ENCODE data around the gene TNFRSF19. TPM values are rescaled to one million over a fixed set of nuclear protein-coding genes. Genes with fewer than 3 reads are reported as not detected.

Gene TNFRSF19
- total and polyA plus RNA-seq, 2 of the 13 experiments (the other 11 are each of a cell fraction or from before 2014, with no cell fraction given): 75.3 to 77.7 TPM

GRCh38 chr13:23578411-23579071 lies 8.3 kb downstream of the TNFRSF19 start (continued):
- TF ChIP-seq ZNF44 (CRISPR knock-in tag; IDR thresholded peaks at IDR 0.05): no peak
- TF ChIP-seq ZNF747 (CRISPR knock-in tag; IDR thresholded peaks at IDR 0.05; ENCODE audit: borderline replicate concordance): no peak
- TF ChIP-seq, protein P1, sequence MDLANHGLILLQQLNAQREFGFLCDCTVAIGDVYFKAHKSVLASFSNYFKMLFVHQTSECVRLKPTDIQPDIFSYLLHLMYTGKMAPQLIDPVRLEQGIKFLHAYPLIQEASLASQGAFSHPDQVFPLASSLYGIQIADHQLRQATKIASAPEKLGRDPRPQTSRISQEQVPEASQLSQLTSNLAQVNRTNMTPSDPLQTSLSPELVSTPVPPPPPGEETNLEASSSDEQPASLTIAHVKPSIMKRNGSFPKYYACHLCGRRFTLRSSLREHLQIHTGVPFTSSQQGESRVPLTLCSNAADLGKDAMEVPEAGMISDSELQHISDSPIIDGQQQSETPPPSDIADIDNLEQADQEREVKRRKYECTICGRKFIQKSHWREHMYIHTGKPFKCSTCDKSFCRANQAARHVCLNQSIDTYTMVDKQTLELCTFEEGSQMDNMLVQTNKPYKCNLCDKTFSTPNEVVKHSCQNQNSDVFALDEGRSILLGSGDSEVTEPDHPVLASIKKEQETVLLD (CRISPR knock-in tag; IDR thresholded peaks at IDR 0.05; ENCODE audit: low read depth): no peak
- TF ChIP-seq, protein P2, sequence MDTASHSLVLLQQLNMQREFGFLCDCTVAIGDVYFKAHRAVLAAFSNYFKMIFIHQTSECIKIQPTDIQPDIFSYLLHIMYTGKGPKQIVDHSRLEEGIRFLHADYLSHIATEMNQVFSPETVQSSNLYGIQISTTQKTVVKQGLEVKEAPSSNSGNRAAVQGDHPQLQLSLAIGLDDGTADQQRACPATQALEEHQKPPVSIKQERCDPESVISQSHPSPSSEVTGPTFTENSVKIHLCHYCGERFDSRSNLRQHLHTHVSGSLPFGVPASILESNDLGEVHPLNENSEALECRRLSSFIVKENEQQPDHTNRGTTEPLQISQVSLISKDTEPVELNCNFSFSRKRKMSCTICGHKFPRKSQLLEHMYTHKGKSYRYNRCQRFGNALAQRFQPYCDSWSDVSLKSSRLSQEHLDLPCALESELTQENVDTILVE (CRISPR knock-in tag; IDR thresholded peaks at IDR 0.05): peak; percentile 13; the same call in 1 of the 2 replicates
- peak; percentile 19; the same call in 1 of the 2 replicates for TF ChIP-seq HOXA5 (CRISPR knock-in tag; IDR thresholded peaks at IDR 0.05)
- TF ChIP-seq ZNF850 (CRISPR knock-in tag; conservative IDR thresholded peaks at IDR 0.05): no peak
- TF ChIP-seq NFE2L1 (CRISPR knock-in tag; IDR thresholded peaks at IDR 0.05; ENCODE audit: borderline replicate concordance): no peak
- TF ChIP-seq, protein P3, sequence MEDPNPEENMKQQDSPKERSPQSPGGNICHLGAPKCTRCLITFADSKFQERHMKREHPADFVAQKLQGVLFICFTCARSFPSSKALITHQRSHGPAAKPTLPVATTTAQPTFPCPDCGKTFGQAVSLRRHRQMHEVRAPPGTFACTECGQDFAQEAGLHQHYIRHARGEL (CRISPR knock-in tag; IDR thresholded peaks at IDR 0.05): no peak
- no peak for TF ChIP-seq SIX1 (CRISPR knock-in tag; IDR thresholded peaks at IDR 0.05; ENCODE audit: borderline replicate concordance)
- TF ChIP-seq ZBTB43 (CRISPR knock-in tag; conservative IDR thresholded peaks at IDR 0.05): no peak
- no peak for TF ChIP-seq GATA4 (IDR thresholded peaks at IDR 0.05; ENCODE audit: borderline replicate concordance, low read depth)
- no peak for TF ChIP-seq NCOA2 (CRISPR knock-in tag; IDR thresholded peaks at IDR 0.05)
- no peak for TF ChIP-seq RBAK (CRISPR knock-in tag; IDR thresholded peaks at IDR 0.05)
- TF ChIP-seq MEF2D (CRISPR knock-in tag; IDR thresholded peaks at IDR 0.05): 0 out of 2 replicates have a peak, but pooled peaks have one; percentile 56
- no peak for TF ChIP-seq PLRG1 (conservative IDR thresholded peaks at IDR 0.05)
- TF ChIP-seq ZNF766 (CRISPR knock-in tag; IDR thresholded peaks at IDR 0.05; ENCODE audit: borderline replicate concordance): no peak
- TF ChIP-seq HMG20A (CRISPR knock-in tag; IDR thresholded peaks at IDR 0.05; ENCODE audit: borderline replicate concordance): no peak; the same call in 1 of the 2 replicates
- TF ChIP-seq ASH2L (IDR thresholded peaks at IDR 0.05; ENCODE audit: insufficient read length, low read depth, low read length): peak; percentile 64
- peak; percentile 87 for TF ChIP-seq XRCC5 (optimal IDR thresholded peaks at IDR 0.05; ENCODE audit: low read length)
- TF ChIP-seq PHF21A (CRISPR knock-in tag; IDR thresholded peaks at IDR 0.05): peak; percentile 43
- TF ChIP-seq, protein P4, sequence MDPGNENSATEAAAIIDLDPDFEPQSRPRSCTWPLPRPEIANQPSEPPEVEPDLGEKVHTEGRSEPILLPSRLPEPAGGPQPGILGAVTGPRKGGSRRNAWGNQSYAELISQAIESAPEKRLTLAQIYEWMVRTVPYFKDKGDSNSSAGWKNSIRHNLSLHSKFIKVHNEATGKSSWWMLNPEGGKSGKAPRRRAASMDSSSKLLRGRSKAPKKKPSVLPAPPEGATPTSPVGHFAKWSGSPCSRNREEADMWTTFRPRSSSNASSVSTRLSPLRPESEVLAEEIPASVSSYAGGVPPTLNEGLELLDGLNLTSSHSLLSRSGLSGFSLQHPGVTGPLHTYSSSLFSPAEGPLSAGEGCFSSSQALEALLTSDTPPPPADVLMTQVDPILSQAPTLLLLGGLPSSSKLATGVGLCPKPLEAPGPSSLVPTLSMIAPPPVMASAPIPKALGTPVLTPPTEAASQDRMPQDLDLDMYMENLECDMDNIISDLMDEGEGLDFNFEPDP (CRISPR knock-in tag; conservative IDR thresholded peaks at IDR 0.05): no peak
